ENCODE measurements around the gene LRRC37A2.
"Not testable (repeated sequence)": the region's sequence is repeated elsewhere in the genome, so short reads cannot be mapped to it uniquely, and the experiment has no call there.

The LRRC37A2 gene

GRCh38 chr17:46598344-46598931 lies 86.2 kb downstream of the LRRC37A2 start:
- DNase-seq: not testable (repeated sequence)

DNA sequence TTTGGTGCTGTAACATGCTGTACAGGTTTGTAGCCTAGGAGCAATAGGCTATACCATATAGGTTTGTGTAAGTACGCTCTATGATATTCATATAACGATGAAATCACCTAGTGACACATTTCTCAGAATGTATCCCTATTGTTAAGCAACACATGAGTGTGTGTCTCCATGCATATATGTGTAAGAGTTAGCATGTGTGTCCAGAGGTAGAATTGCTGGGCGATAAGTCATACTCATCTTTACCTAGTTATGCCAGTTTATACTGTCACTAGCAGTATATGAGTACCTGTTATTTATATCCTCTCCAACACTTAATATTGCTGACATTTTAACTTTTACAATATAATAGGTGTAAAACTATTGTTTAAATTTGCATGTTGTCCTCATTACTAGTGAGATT lies 88.5 kb downstream of the LRRC37A2 start:
- not testable (repeated sequence) for DNase-seq

- not testable (repeated sequence) for DNase-seq
Observed at GRCh38 chr17:46603125-46603524, 90.9 kb downstream of the LRRC37A2 start.

All from CD4-positive, alpha-beta T cell treated with Interferon gamma for 1 hour (primary cell).